Activated CD8-positive, alpha-beta T cell treated with anti-CD3 and anti-CD28 coated beads for 36 hours (primary cell): ENCODE measurements around the gene TLE6. TPM values are rescaled to one million over a fixed set of nuclear protein-coding genes. Genes with fewer than 3 reads are reported as not detected.
"Not testable (repeated sequence)": the region's sequence is repeated elsewhere in the genome, so short reads cannot be mapped to it uniquely, and the experiment has no call there.

Source experiments
- ATAC-seq: fragments of 200-7000 bp; cut with Tn5 transposase; one replicate; pipeline ENCODE4 v1.10.0; 2021; ENCODE audit warnings: mild to moderate bottlenecking, moderate library complexity
- CTCF ChIA-PET: fragments of 350-600 bp; sonication (Branson Sonifier 250); formaldehyde crosslinking; loops from one replicate; lab custom pipeline; 2021; ENCODE audit warnings: antibody characterized with exemption; lab: Charles Lee
- POLR2A ChIA-PET: fragments of 350-600 bp; sonication (Branson Sonifier 250); formaldehyde crosslinking; loops from one replicate; lab custom pipeline; 2021; ENCODE audit warnings: antibody characterized with exemption; lab: Charles Lee
- DNase-seq: peaks from one replicate; pipeline ENCODE4 v3.0.0-alpha.2; 2020
- H3K27ac Mint-ChIP-seq: one replicate; pipeline ENCODE4 v1.8.0; 2021; ENCODE audit warnings: mild to moderate bottlenecking, mixed read lengths
- H3K27me3 Mint-ChIP-seq: one replicate; pipeline ENCODE4 v1.8.0; 2021; ENCODE audit warnings: mixed read lengths
- H3K36me3 Mint-ChIP-seq: one replicate; pipeline ENCODE4 v1.8.0; 2021; ENCODE audit warnings: low read depth, mixed read lengths
- H3K4me1 Mint-ChIP-seq: one replicate; pipeline ENCODE4 v1.8.0; 2021; ENCODE audit warnings: low read depth, mixed read lengths
- H3K4me3 Mint-ChIP-seq: one replicate; pipeline ENCODE4 v1.8.0; 2021; ENCODE audit warnings: mild to moderate bottlenecking, moderate library complexity, mixed read lengths
- H3K9me3 Mint-ChIP-seq: one replicate; pipeline ENCODE4 v1.8.0; 2021; ENCODE audit warnings: mixed read lengths
- intact Hi-C: fragments of 100-400 bp; cut with micrococcal nuclease; formaldehyde crosslinking; loops from one replicate; pipeline ENCODE4 v1.10.0; 2022
- total RNA-seq, 2 experiments: library from RNA; stranded (reverse); gene quantifications; one replicate each; pipeline ENCODE4 v1.2.3, GENCODE V29; 2021
- TF ChIP-seq, protein P1 (sequence below): fragments of 200-600 bp; IDR thresholded peaks from one replicate; pipeline ENCODE4 v1.8.0; 2022; ENCODE audit warnings: antibody characterized with exemption, mild to moderate bottlenecking

Gene TLE6
- total RNA-seq, 2 experiments from 2014 or later = 3.5 to 5.1 TPM

- TF ChIP-seq, protein P1, sequence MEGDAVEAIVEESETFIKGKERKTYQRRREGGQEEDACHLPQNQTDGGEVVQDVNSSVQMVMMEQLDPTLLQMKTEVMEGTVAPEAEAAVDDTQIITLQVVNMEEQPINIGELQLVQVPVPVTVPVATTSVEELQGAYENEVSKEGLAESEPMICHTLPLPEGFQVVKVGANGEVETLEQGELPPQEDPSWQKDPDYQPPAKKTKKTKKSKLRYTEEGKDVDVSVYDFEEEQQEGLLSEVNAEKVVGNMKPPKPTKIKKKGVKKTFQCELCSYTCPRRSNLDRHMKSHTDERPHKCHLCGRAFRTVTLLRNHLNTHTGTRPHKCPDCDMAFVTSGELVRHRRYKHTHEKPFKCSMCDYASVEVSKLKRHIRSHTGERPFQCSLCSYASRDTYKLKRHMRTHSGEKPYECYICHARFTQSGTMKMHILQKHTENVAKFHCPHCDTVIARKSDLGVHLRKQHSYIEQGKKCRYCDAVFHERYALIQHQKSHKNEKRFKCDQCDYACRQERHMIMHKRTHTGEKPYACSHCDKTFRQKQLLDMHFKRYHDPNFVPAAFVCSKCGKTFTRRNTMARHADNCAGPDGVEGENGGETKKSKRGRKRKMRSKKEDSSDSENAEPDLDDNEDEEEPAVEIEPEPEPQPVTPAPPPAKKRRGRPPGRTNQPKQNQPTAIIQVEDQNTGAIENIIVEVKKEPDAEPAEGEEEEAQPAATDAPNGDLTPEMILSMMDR = no peak
- no peak overlapping the region for H3K4me3 Mint-ChIP-seq
Observed at GRCh38 chr19:3034406-3034655, 57.0 kb downstream of the TLE6 start.

DNA sequence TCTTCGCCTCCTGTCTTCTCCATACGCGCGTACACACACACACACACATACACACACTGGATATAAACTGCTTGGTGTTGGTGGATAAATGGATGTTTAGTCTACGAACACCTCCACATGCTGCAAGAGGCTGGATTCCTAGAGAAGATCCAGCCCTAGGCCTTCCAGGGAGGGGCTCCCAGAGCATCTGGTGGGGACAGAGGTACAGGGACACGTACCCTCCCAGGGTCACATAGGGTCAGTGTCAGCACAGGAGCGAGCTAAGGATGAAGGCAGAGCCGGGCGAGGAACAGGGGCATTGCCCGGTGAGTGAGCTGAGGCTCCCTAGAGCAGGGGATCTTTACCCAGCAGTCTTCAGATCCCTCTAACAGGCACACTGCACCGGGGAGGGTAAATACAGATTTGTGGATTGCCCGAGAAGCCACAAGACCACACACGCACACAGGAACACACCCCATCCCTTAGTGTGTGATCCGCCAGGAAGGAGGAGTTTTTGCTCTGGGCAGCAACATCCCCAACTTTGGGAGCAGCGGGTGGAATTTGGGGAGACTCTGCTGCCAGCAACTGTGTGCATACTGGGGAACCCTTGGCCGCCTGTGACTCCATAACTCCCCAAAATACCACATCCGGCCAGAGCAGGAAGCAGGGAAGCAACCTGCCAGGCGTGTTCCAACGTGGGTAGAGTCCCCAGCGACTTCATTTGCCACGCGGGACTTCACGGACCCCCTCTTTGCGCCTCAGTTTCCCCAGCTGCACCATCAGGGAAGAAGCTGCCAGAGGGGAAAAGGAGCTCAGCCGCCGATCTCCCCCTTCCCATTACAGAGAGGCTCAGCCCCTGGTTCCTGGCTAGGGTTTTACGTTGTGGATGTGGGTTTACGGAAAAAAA is 57.5 kb downstream of the TLE6 start:
- no peaks in the 10 kb centered on the region for H3K36me3 Mint-ChIP-seq
- intact Hi-C loops = loop anchor here (10.0 kb wide), 1 partner anchor 250 kb away; the partner anchor contains the start of genes SGTA and THOP1
- no peaks in the 10 kb centered on the region for H3K9me3 Mint-ChIP-seq
- H3K27me3 Mint-ChIP-seq = peaks cover 6% of the 10 kb centered on the region
- peaks cover 19% of the 10 kb centered on the region for H3K4me1 Mint-ChIP-seq
- DNase-seq (peak; percentile 65), ATAC-seq (peak; percentile 14)
- H3K27ac Mint-ChIP-seq = peak overlapping the region; percentile 94
- H3K4me3 Mint-ChIP-seq = peak overlapping the region; percentile 85
- CTCF ChIA-PET = interaction anchor here (1.2 to 5.3 kb wide), 7 partner anchors 16 to 147 kb away, joined by 4 to 24 read pairs (median 7); no protein-coding TSS in a partner anchor
- TF ChIP-seq, protein P1 = no peak
- POLR2A ChIA-PET = interaction anchor here (0.6 to 3.8 kb wide), 8 partner anchors 8 to 127 kb away, joined by 3 to 17 read pairs (median 4); partner anchors contain the start of genes TLE5 and TLE6

More at GRCh38 chr19:3034406-3034655, 57.0 kb downstream of the TLE6 start:
- ATAC-seq (no peak), DNase-seq (no peak)
- CTCF ChIA-PET = no interaction called here
- H3K27ac Mint-ChIP-seq = no peak overlapping the region
- H3K27me3 Mint-ChIP-seq = peaks cover 7% of the 10 kb centered on the region
- intact Hi-C loops = loop anchor here (10.0 kb wide), 1 partner anchor 250 kb away; the partner anchor contains the start of genes SGTA and THOP1
- peaks cover 17% of the 10 kb centered on the region for H3K4me1 Mint-ChIP-seq
- POLR2A ChIA-PET = interaction anchor here (1.5 to 3.8 kb wide), 2 partner anchors 8 to 19 kb away, joined by 5 to 17 read pairs; no protein-coding TSS in a partner anchor
- no peaks in the 10 kb centered on the region for H3K36me3 Mint-ChIP-seq
- H3K9me3 Mint-ChIP-seq = no peaks in the 10 kb centered on the region

DNA sequence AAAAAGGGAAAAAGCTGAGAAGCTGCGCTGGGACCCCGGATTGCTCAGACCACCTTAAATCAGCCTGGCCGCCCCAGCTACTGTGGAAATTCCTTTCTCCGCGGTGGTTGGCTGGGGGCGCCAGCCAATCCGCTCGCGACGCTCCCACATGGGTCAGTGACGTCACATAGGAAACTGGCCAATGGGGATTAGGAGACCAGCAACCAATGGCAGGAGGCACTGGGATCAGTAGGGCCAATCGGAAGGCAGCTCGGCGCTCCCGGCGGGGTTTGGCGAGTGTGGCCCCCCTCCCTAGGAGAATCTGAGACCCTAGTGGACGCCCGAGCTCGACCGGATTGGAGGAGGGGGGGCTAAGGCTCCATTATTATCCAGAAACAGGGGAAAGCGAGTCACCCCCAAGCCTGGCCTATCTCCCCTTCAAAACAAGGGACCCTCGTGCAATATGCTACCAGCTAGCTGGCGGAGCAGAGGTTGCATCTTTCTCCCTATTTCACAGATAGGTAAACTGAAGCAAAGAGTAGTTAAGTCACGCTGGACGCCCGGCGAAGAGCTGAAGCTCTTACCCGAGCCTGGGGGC is 58.3 kb downstream of the TLE6 start:
- TF ChIP-seq, protein P1 = no peak
- ChIA-PET CTCF (interaction anchor here (0.6 to 5.3 kb wide), 14 partner anchors 8 to 148 kb away, joined by 3 to 24 read pairs (median 4); no protein-coding TSS in a partner anchor), POLR2A (interaction anchor here (0.6 to 3.8 kb wide), 12 partner anchors 9 to 560 kb away, joined by 3 to 17 read pairs (median 4); partner anchors contain the start of genes GADD45B, TLE5 and TLE6)
- peaks cover 1% of the 10 kb centered on the region for H3K27me3 Mint-ChIP-seq
- peak; percentile 95 for ATAC-seq
- DNase-seq = peak; percentile 98
- H3K4me1 Mint-ChIP-seq = peaks cover 21% of the 10 kb centered on the region
- H3K36me3 Mint-ChIP-seq = no peaks in the 10 kb centered on the region
- peak overlapping the region; percentile 85 for H3K4me3 Mint-ChIP-seq
- intact Hi-C loops = loop anchor here (10.0 kb wide), 1 partner anchor 251 kb away; the partner anchor contains the start of genes SGTA and THOP1
- H3K27ac Mint-ChIP-seq = peak overlapping the region; percentile 94
- no peaks in the 10 kb centered on the region for H3K9me3 Mint-ChIP-seq

DNA sequence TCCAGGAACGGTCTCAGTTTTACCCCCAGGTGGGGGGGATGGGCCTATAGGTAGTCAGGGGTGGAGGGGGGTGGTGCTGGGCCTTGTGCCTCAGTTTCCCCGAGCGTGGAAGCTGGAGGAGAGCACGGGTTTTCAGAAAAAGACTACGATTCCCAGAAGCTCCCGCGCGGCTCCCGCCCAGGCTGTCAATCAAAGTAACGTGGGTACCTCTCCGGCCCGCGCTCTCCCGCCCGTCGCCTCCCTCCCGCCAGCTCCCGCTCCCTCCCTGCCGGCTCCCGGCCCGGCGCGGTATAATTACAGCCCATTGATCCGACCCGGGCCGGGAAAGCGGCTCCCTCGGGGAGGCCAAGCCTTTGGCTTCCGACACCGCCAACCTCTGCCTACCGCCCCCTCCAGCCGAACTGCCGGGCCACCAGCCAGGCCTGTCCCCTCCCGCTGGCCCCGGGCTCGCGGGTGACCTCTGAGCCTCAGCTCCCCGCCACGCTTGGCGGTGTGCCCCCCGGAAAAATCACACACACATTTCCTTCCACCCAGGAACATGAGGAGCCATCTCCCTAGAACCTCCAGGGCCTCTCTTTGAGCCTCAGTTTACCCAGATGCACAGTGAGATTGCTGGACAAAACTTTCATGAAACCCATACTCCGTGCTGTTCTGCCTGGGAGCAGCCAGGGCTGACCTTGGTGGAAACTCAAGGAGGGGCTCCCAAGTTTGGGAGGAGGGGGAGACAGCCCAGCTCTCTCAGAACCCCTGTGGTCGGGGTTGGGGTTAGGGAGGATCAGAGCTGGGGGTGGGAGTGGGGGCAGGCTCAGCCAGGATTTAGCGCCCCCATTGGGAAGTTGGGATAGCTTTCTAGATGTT is 59.0 kb downstream of the TLE6 start:
- CTCF ChIA-PET = interaction anchor here (0.6 to 5.3 kb wide), 15 partner anchors 9 to 149 kb away, joined by 3 to 24 read pairs (median 4); no protein-coding TSS in a partner anchor
- peak; percentile 57 for ATAC-seq
- Mint-ChIP-seq H3K36me3 (no peaks in the 10 kb centered on the region), H3K27me3 (no peaks in the 10 kb centered on the region), H3K4me3 (peak overlapping the region; percentile 85), H3K27ac (peak overlapping the region; percentile 94), H3K4me1 (peaks cover 21% of the 10 kb centered on the region), H3K9me3 (no peaks in the 10 kb centered on the region)
- intact Hi-C loops = loop anchor here (10.0 kb wide), 1 partner anchor 252 kb away; the partner anchor contains the start of genes SGTA and THOP1
- TF ChIP-seq, protein P1 = no peak
- POLR2A ChIA-PET = interaction anchor here (0.7 to 3.8 kb wide), 11 partner anchors 10 to 560 kb away, joined by 3 to 17 read pairs (median 4); partner anchors contain the start of genes GADD45B, TLE5 and TLE6
- DNase-seq = peak; percentile 91

DNA sequence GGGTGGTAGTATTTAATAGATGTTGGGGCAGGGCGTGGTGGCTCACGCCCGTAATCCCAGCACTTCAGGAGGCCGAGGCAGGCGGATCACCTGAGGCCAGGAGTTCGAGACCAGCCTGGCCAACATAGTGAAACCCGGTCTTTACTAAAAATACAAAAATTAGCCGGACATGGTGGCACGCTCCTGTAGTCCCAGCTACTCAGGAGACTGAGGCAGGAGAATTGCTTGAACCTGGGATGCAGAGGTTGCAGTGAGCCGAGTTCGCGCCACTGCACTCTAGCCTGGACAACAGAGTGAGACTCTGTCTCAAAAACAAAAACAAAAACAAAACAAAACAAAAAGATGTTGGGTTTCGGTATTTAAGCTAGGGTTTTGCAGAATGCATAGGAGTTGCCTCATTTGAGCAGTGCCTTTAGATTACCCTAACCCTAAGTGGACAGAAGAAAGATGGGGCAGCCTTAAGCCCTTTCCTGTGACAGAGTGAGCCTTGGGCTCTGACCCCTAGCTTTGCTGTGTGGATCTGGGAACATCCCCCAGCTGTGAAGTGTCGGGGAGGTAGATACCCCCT is 59.7 kb downstream of the TLE6 start:
- not testable (repeated sequence) for H3K27me3 Mint-ChIP-seq, DNase-seq, ATAC-seq, H3K36me3 Mint-ChIP-seq, H3K27ac Mint-ChIP-seq, H3K9me3 Mint-ChIP-seq
- ChIA-PET CTCF (interaction anchor here (0.8 to 5.3 kb wide), 7 partner anchors 9 to 86 kb away, joined by 3 to 24 read pairs (median 3); no protein-coding TSS in a partner anchor), POLR2A (interaction anchor here (1.0 to 3.8 kb wide), 5 partner anchors 10 to 561 kb away, joined by 4 to 17 read pairs (median 11); partner anchors contain the start of genes GADD45B and TLE5)
- Mint-ChIP-seq H3K4me1 (peaks cover 24% of the 10 kb centered on the region), H3K4me3 (peak overlapping the region; percentile 85)
- intact Hi-C loops = loop anchor here (10.0 kb wide), 1 partner anchor 252 kb away; the partner anchor contains the start of genes SGTA and THOP1
